Hepatocyte (in vitro differentiated cells): ENCODE data around the gene DPH5. TPM values are rescaled to one million over a fixed set of nuclear protein-coding genes. Genes with fewer than 3 reads are reported as not detected.

Experiments
- DNase-seq: peaks from one replicate; pipeline ENCODE4 v3.0.0-alpha.2; 2016; ENCODE audit warnings: low spot score
- H2AFZ ChIP-seq: fragments of 200-600 bp; sonication (generic); 2 replicates; pipeline ENCODE4 v1.6.0; 2016; ENCODE audit warnings: antibody characterized with exemption, mild to moderate bottlenecking
- H3K27ac ChIP-seq: fragments of 200-600 bp; sonication (generic); 2 replicates; pipeline ENCODE4 v1.5.1; 2016; ENCODE audit warnings: mild to moderate bottlenecking
- H3K27me3 ChIP-seq: fragments of 200-600 bp; sonication (generic); 2 replicates; pipeline ENCODE4 v1.6.1; 2016
- H3K36me3 ChIP-seq: fragments of 200-600 bp; sonication (generic); replicated peaks from 2 replicates; pipeline ENCODE4 v1.5.1; 2016; ENCODE audit warnings: low read depth; ENCODE audit not compliant: insufficient read depth
- H3K4me1 ChIP-seq: fragments of 200-600 bp; sonication (generic); 2 replicates; pipeline ENCODE4 v1.5.1; 2016; ENCODE audit warnings: mild to moderate bottlenecking, moderate library complexity; ENCODE audit not compliant: insufficient read depth
- H3K4me2 ChIP-seq: fragments of 200-600 bp; sonication (generic); 2 replicates; pipeline ENCODE4 v1.6.0; 2016
- H3K4me3 ChIP-seq: fragments of 200-600 bp; sonication (generic); 2 replicates; pipeline ENCODE4 v1.5.1; 2016; ENCODE audit warnings: mild to moderate bottlenecking
- H3K79me2 ChIP-seq: fragments of 200-600 bp; sonication (generic); 2 replicates; pipeline ENCODE4 v1.6.0; 2017; ENCODE audit warnings: mild to moderate bottlenecking
- H3K9me2 ChIP-seq: fragments of 200-600 bp; sonication (generic); replicated peaks from 2 replicates; pipeline ENCODE4 v1.6.0; 2017; ENCODE audit warnings: mild to moderate bottlenecking; ENCODE audit not compliant: insufficient read depth
- H3K9me3 ChIP-seq: fragments of 200-600 bp; sonication (generic); 2 replicates; pipeline ENCODE4 v1.5.1; 2016; ENCODE audit warnings: low read depth, mild to moderate bottlenecking
- H4K20me1 ChIP-seq: fragments of 200-600 bp; sonication (generic); 2 replicates; pipeline ENCODE4 v1.6.0; 2016; ENCODE audit warnings: mild to moderate bottlenecking; ENCODE audit not compliant: insufficient read depth, poor library complexity, severe bottlenecking
- CTCF ChIP-seq: fragments of 200-600 bp; sonication (generic); IDR thresholded peaks from 2 replicates; pipeline ENCODE4 v1.5.1; 2016; ENCODE audit warnings: antibody characterized with exemption, mild to moderate bottlenecking; ENCODE audit not compliant: poor library complexity
- EZH2 ChIP-seq: fragments of 200-600 bp; sonication (generic); IDR thresholded peaks from 2 replicates; pipeline ENCODE4 v1.6.1; 2016; ENCODE audit warnings: antibody characterized with exemption, mild to moderate bottlenecking, borderline replicate concordance
- EZH2phosphoT487 ChIP-seq: fragments of 200-600 bp; sonication (generic); IDR thresholded peaks from one replicate; pipeline ENCODE4 v1.6.1; 2018; ENCODE audit warnings: antibody characterized with exemption, mild to moderate bottlenecking, low read depth, moderate library complexity; ENCODE audit not compliant: unreplicated experiment, severe bottlenecking
- WGBS: methylation state at CpG from one replicate; pipeline ENCODE4 v1.1.6; 2016; ENCODE audit warnings: low lambda C conversion rate; ENCODE audit errors: missing lambda C conversion rate; 5-methylcytosine and 5-hydroxymethylcytosine counted together
- polyA plus RNA-seq: library from polyadenylated mRNA; unstranded; fragments of >200 nt; fragmentation: Nextera tagmentation; extraction: Ambion mirVana; gene quantifications from 2 replicates; pipeline ENCODE4 v1.2.1, GENCODE V29; 2016
- total RNA-seq: library from RNA; depleted of rRNA; stranded (reverse); fragments of >200 nt; gene quantifications from 2 replicates; pipeline ENCODE4 v1.2.3, GENCODE V29; 2014

Gene DPH5, protein sequence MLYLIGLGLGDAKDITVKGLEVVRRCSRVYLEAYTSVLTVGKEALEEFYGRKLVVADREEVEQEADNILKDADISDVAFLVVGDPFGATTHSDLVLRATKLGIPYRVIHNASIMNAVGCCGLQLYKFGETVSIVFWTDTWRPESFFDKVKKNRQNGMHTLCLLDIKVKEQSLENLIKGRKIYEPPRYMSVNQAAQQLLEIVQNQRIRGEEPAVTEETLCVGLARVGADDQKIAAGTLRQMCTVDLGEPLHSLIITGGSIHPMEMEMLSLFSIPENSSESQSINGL
- total RNA-seq = 35.7 and 42.4 TPM in 2 replicates
- 12.6 and 19.8 TPM in 2 replicates for polyA plus RNA-seq

- no peaks in the 10 kb centered on the region for H3K27me3 ChIP-seq
- H2AFZ ChIP-seq = peak within 1 kb of the TSS; percentile 85
- TF ChIP-seq EZH2phosphoT487 = no peak
- no peak for TF ChIP-seq EZH2
- no peak for TF ChIP-seq CTCF
- H3K9me2 ChIP-seq = no peaks in the 10 kb centered on the region
- H3K27ac ChIP-seq = peak within 1 kb of the TSS; percentile 88
- peak; percentile 93 for DNase-seq
- peaks cover 12% of the 10 kb centered on the region for H3K4me1 ChIP-seq
- 1% methylated on average over 37 of the region's 37 CpGs for WGBS
- peak within 1 kb of the TSS; percentile 89 for H3K4me2 ChIP-seq
- no peaks in the 10 kb centered on the region for H4K20me1 ChIP-seq
- peak within 1 kb of the TSS; percentile 72 for H3K4me3 ChIP-seq
- H3K36me3 ChIP-seq = no peaks in the 10 kb centered on the region
- H3K79me2 ChIP-seq = peaks cover 25% of the 10 kb centered on the region
- no peaks in the 10 kb centered on the region for H3K9me3 ChIP-seq
Observed at GRCh38 chr1:101025657-101026429, at the start of gene DPH5. Gene DPH5 (minus strand): TSS chr1:101025784. CDS start chr1:101025443, 341 bp downstream.

GRCh38 chr1:101073836-101074235, 48.3 kb upstream of the DPH5 start:
- Histone ChIP-seq H3K9me3 (no peaks in the 10 kb centered on the region), H4K20me1 (no peaks in the 10 kb centered on the region), H3K36me3 (no peaks in the 10 kb centered on the region), H3K4me2 (no peak overlapping the region), H3K27me3 (no peaks in the 10 kb centered on the region), H2AFZ (no peak overlapping the region), H3K4me3 (no peak overlapping the region), H3K4me1 (no peaks in the 10 kb centered on the region), H3K27ac (no peak overlapping the region), H3K79me2 (no peaks in the 10 kb centered on the region), H3K9me2 (no peaks in the 10 kb centered on the region)
- TF ChIP-seq EZH2 (no peak), CTCF (no peak), EZH2phosphoT487 (no peak)
- DNase-seq = no peak
- 99% methylated on average over 2 of the region's 2 CpGs for WGBS

GRCh38 chr1:101071470-101071891, 45.9 kb upstream of the DPH5 start:
- H3K9me2 ChIP-seq = no peaks in the 10 kb centered on the region
- no peak overlapping the region for H3K27ac ChIP-seq
- no peak overlapping the region for H2AFZ ChIP-seq
- H3K4me2 ChIP-seq = no peak overlapping the region
- H3K9me3 ChIP-seq = no peaks in the 10 kb centered on the region
- H3K4me1 ChIP-seq = no peaks in the 10 kb centered on the region
- no peak for TF ChIP-seq CTCF
- TF ChIP-seq EZH2phosphoT487 = no peak
- no peak for TF ChIP-seq EZH2
- 78% methylated on average over 1 of the region's 1 CpG for WGBS
- no peaks in the 10 kb centered on the region for H4K20me1 ChIP-seq
- H3K79me2 ChIP-seq = no peaks in the 10 kb centered on the region
- H3K27me3 ChIP-seq = no peaks in the 10 kb centered on the region
- H3K36me3 ChIP-seq = no peaks in the 10 kb centered on the region
- H3K4me3 ChIP-seq = no peak overlapping the region
- no peak for DNase-seq
